ENCODE data around the gene C5AR1.
"Not testable (repeated sequence)": the region's sequence is repeated elsewhere in the genome, so short reads cannot be mapped to it uniquely, and the experiment has no call there.

DNA sequence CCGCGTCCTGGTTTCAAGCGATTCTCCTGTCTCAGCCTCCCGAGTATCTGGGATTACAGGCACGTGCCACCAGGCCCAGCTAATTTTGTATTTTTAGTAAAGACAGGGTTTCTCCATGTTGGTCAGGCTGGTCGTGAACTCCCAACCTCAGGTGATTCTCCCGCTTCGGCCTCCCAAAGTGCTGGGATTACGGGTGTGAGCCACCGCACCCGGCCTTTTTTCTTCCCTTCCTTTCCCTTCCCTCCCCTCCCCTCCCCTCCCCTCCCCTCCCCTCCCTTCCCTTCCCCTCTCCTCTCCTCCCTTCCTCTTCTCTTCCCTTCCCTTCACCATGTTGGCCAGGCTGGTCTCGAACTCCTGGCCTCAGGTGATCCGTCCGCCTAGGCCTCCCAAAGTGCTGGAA is 8.8 kb upstream of the C5AR1 start:
- TF ChIP-seq TAF1 (IDR thresholded peaks at IDR 0.05; ENCODE audit: borderline replicate concordance, low read depth, low read length); POLR2A (IDR thresholded peaks at IDR 0.05; ENCODE audit: low read depth, low read length): not testable (repeated sequence)
